Choroid plexus epithelial cell (primary cell): ENCODE measurements around the gene RALB.
A peak's percentile ranks its signal among the peaks of the same experiment; 100 is the strongest.

ENCODE experiments used
- DNase-seq: peaks from one replicate; pipeline ENCODE4 v3.0.0-alpha.2; 2010; ENCODE audit warnings: low read depth
- H3K4me3 ChIP-seq: 2 replicates; pipeline ENCODE4 v1.5.1; 2011; ENCODE audit warnings: low read depth, mild to moderate bottlenecking, control low read depth, low read length, moderate library complexity
- TF ChIP-seq, protein P1 (sequence below): conservative IDR thresholded peaks from 2 replicates; pipeline ENCODE4 v1.5.1; 2011; ENCODE audit warnings: low read depth, mild to moderate bottlenecking, control low read depth, inconsistent platforms, low read length, moderate library complexity

The RALB gene

DNA sequence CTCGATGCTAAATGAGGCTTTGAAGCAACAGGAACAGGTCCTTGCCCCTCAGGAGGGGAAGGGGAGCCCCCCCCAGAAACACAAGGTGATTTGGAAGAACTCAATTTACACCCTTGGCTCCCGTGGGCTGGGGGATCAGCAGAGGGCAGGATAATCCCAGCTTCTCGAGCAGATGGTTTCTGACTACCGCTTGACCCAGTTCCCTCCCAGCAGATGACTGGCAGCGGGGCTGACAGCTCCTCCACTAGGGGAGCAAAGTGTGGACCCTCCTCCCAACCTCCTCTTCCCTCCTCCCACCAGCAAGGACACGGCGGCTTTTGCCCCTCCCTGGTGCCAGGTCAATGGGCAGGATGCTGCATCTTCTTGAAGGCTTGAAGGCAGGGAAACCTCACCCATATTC, 89.8 kb downstream of the RALB start:
- TF ChIP-seq, protein P1, sequence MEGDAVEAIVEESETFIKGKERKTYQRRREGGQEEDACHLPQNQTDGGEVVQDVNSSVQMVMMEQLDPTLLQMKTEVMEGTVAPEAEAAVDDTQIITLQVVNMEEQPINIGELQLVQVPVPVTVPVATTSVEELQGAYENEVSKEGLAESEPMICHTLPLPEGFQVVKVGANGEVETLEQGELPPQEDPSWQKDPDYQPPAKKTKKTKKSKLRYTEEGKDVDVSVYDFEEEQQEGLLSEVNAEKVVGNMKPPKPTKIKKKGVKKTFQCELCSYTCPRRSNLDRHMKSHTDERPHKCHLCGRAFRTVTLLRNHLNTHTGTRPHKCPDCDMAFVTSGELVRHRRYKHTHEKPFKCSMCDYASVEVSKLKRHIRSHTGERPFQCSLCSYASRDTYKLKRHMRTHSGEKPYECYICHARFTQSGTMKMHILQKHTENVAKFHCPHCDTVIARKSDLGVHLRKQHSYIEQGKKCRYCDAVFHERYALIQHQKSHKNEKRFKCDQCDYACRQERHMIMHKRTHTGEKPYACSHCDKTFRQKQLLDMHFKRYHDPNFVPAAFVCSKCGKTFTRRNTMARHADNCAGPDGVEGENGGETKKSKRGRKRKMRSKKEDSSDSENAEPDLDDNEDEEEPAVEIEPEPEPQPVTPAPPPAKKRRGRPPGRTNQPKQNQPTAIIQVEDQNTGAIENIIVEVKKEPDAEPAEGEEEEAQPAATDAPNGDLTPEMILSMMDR: no peak
- no peak overlapping the region for H3K4me3 ChIP-seq
- DNase-seq: no peak

DNA sequence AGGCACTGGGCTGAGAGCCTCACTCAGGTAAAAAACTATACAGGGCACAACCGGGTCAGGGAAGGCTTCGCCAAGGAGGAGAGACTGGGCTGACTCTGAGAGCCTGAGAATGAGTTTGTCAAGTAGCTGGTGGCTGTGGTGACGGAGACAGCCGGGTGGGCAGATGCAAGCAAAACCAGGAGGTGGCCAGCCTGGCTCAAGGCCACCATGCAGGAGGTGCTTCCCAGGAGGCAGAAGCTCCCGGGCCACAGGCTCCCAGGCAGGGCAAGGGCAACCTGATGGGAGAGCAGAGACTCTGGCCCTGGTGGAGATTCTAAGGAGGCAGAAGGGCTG, 90.4 kb downstream of the RALB start:
- TF ChIP-seq, protein P1: no peak
- no peak overlapping the region for H3K4me3 ChIP-seq
- DNase-seq: no peak

DNA sequence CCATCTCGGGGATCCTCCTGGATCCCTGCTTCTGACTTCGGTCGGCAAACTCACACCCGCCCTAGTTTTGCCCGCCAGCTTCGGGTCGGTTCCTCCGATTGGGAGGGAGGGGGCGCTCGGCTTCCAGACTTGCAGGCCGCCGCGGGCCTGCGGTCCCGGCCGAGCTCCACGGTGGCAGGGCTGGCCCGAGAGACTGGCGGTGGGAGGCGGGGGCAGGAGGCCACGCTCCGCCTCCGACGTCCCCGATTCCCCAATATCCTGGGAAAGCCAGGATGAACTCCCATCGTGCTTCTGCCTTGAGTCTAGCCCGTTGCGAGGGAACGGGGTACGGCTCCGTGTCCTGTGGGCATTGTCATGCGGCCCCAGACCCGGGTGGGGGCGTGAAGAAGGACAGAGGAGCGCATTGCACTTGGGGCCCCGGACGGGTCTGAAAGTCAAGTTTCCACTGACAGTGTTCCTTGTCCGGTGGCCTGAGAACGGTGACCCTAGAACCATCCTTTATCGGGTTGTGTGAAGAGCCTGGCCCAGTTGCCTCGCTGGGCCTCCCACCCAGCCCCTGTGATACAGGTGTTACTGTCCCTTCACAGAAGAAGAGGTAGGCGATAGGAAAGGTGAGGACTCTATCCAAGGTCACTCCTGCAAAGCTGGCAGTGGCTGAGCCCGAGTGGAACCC, 90.9 kb downstream of the RALB start:
- TF ChIP-seq, protein P1: peak; percentile 78
- peak; percentile 83 for DNase-seq
- H3K4me3 ChIP-seq: no peak overlapping the region
